GM21381 (cell line): ENCODE results near the gene CCDC92.
"Not testable (repeated sequence)": the region's sequence is repeated elsewhere in the genome, so short reads cannot be mapped to it uniquely, and the experiment has no call there.

Experiments
- ATAC-seq: cut with Tn5 transposase; IDR thresholded peaks from one replicate; pipeline ENCODE4 v1.9.1; 2021; ENCODE audit warnings: mild to moderate bottlenecking, moderate library complexity; ENCODE audit not compliant: unreplicated experiment

CCDC92 gene

GRCh38 chr12:123950476-123951349 is 21.9 kb downstream of the CCDC92 start:
- ATAC-seq: no peak

GRCh38 chr12:123949770-123950165 is 22.9 kb downstream of the CCDC92 start:
- ATAC-seq: no peak

- no peak for ATAC-seq
Measured at GRCh38 chr12:123948796-123949769, 23.5 kb downstream of the CCDC92 start.

GRCh38 chr12:123948401-123948795 is 24.2 kb downstream of the CCDC92 start:
- no peak for ATAC-seq

- not testable (repeated sequence) for ATAC-seq
Measured at GRCh38 chr12:123947531-123947930, 25.1 kb downstream of the CCDC92 start.

GRCh38 chr12:123946516-123947505 is 25.8 kb downstream of the CCDC92 start:
- not testable (repeated sequence) for ATAC-seq

- no peak for ATAC-seq
Measured at GRCh38 chr12:123946152-123946515, 26.5 kb downstream of the CCDC92 start.

GRCh38 chr12:123945287-123946151 is 27.1 kb downstream of the CCDC92 start:
- no peak for ATAC-seq

GRCh38 chr12:123944696-123945095 is 27.9 kb downstream of the CCDC92 start:
- ATAC-seq: no peak

GRCh38 chr12:123943816-123944215 is 28.8 kb downstream of the CCDC92 start:
- no peak for ATAC-seq

- no peak for ATAC-seq
Measured at GRCh38 chr12:123942911-123943648, 29.6 kb downstream of the CCDC92 start.

GRCh38 chr12:123942238-123942653 is 30.4 kb downstream of the CCDC92 start:
- no peak for ATAC-seq

GRCh38 chr12:123941624-123942237 is 30.9 kb downstream of the CCDC92 start:
- ATAC-seq: no peak

- no peak for ATAC-seq
Measured at GRCh38 chr12:123941000-123941399, 31.6 kb downstream of the CCDC92 start.

- no peak for ATAC-seq
Measured at GRCh38 chr12:123940627-123940966, 32.0 kb downstream of the CCDC92 start.

- no peak for ATAC-seq
Measured at GRCh38 chr12:123939716-123940626, 32.7 kb downstream of the CCDC92 start.

- no peak for ATAC-seq
Measured at GRCh38 chr12:123938679-123939480, 33.8 kb downstream of the CCDC92 start.
